PC-9 (cell line): ENCODE data around the gene FAM111A.

Source experiments
- EZH2 ChIP-seq: fragments of 200-600 bp; sonication (generic); IDR thresholded peaks from 2 replicates; pipeline ENCODE4 v1.8.0; 2017; ENCODE audit warnings: antibody characterized with exemption, low read depth
- TF ChIP-seq, protein P1 (sequence below): fragments of 200-600 bp; sonication (generic); conservative IDR thresholded peaks from 2 replicates; pipeline ENCODE4 v1.6.1; 2017; ENCODE audit warnings: mixed run types, antibody characterized with exemption, mild to moderate bottlenecking, moderate library complexity

DNA sequence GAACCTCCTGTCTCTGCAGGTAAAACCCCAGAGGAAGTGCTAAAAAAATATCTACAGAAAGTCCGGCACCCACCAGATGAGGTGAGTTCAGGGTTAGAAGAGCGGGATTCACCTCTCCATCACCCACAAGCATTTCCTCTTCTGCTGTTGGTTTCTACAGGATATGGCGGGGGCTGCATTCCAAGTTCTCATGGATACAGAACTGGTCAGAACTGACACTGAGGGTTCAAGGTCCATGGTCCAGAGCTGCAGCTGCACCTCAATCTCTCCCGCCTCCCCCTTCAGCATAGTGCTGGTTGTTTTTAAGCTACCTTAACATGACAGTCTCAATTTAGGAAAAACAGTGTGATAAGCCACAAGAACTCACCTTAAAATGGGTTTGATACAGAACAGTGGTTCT lies 48.4 kb downstream of the FAM111A start:
- TF ChIP-seq, protein P1, sequence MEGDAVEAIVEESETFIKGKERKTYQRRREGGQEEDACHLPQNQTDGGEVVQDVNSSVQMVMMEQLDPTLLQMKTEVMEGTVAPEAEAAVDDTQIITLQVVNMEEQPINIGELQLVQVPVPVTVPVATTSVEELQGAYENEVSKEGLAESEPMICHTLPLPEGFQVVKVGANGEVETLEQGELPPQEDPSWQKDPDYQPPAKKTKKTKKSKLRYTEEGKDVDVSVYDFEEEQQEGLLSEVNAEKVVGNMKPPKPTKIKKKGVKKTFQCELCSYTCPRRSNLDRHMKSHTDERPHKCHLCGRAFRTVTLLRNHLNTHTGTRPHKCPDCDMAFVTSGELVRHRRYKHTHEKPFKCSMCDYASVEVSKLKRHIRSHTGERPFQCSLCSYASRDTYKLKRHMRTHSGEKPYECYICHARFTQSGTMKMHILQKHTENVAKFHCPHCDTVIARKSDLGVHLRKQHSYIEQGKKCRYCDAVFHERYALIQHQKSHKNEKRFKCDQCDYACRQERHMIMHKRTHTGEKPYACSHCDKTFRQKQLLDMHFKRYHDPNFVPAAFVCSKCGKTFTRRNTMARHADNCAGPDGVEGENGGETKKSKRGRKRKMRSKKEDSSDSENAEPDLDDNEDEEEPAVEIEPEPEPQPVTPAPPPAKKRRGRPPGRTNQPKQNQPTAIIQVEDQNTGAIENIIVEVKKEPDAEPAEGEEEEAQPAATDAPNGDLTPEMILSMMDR, result no peak
- no peak for TF ChIP-seq EZH2
